Liver (tissue), 3 donors: ENCODE data around the gene RCOR3.

ENCODE experiments used
- ATF3 ChIP-seq: IDR thresholded peaks from 2 replicates; pipeline ENCODE4 v1.6.1; 2016; ENCODE audit warnings: antibody characterized with exemption
- CTCF ChIP-seq: fragments of 150-350 bp; IDR thresholded peaks from 2 replicates; pipeline ENCODE4 v1.5.1; 2017; ENCODE audit warnings: improper control_type of control experiment, low read depth, low read length; ENCODE audit not compliant: missing input control
- FOXA1 ChIP-seq: IDR thresholded peaks from 2 replicates; pipeline ENCODE4 v1.6.1; 2016; ENCODE audit warnings: antibody characterized with exemption
- GABPA ChIP-seq, 2 donors: IDR thresholded peaks in 1 of 2; conservative IDR thresholded peaks in 1 of 2; 2 replicates each; pipeline ENCODE4 v1.6.1; 2016; ENCODE audit warnings: antibody characterized with exemption in 2 of 2, mild to moderate bottlenecking in 1 of 2, moderate library complexity in 1 of 2
- JUND ChIP-seq, 2 donors: IDR thresholded peaks; 2 replicates each; pipeline ENCODE4 v1.6.1; 2016; ENCODE audit warnings: antibody characterized with exemption in 2 of 2
- MAX ChIP-seq: IDR thresholded peaks from 2 replicates; pipeline ENCODE4 v1.6.1; 2016; ENCODE audit warnings: antibody characterized with exemption
- NR2F2 ChIP-seq: IDR thresholded peaks from 2 replicates; pipeline ENCODE4 v1.6.1; 2016; ENCODE audit warnings: antibody characterized with exemption
- RAD21 ChIP-seq, 2 donors: IDR thresholded peaks; 2 replicates each; pipeline ENCODE4 v1.6.1; 2016; ENCODE audit warnings: antibody characterized with exemption in 2 of 2, mild to moderate bottlenecking in 2 of 2
- REST ChIP-seq: IDR thresholded peaks from 2 replicates; pipeline ENCODE4 v1.6.1; 2016; ENCODE audit warnings: antibody characterized with exemption, mild to moderate bottlenecking
- SP1 ChIP-seq: IDR thresholded peaks from 2 replicates; pipeline ENCODE4 v1.6.1; 2018; ENCODE audit warnings: antibody characterized with exemption, mild to moderate bottlenecking
- TAF1 ChIP-seq: conservative IDR thresholded peaks from 2 replicates; pipeline ENCODE4 v1.6.1; 2016; ENCODE audit warnings: antibody characterized with exemption, mild to moderate bottlenecking
- ZBTB33 ChIP-seq: IDR thresholded peaks from 2 replicates; pipeline ENCODE4 v1.6.1; 2016; ENCODE audit warnings: antibody characterized with exemption
- donor health status: healthy.
- donor health status: healthy.

GRCh38 chr1:211236633-211237320, 22.4 kb upstream of the RCOR3 start:
- TF ChIP-seq REST (no peak), ATF3 (no peak), RAD21 (IDR thresholded peaks at IDR 0.05) (no peak), CTCF (no peak), JUND (IDR thresholded peaks at IDR 0.05) (no peak), ZBTB33 (no peak), TAF1 (no peak), GABPA (IDR thresholded peaks at IDR 0.05 in 1 of 2, conservative IDR thresholded peaks at IDR 0.05 in 1 of 2) (no peak), FOXA1 (no peak), MAX (no peak), NR2F2 (no peak), SP1 (no peak)
